Right hindlimb (tissue), 1 donor: ENCODE measurements around the gene PTPRT.

Experiments
- DNase-seq: peaks from one replicate; pipeline ENCODE4 v3.0.0-alpha.2; 2018

The PTPRT gene

DNA sequence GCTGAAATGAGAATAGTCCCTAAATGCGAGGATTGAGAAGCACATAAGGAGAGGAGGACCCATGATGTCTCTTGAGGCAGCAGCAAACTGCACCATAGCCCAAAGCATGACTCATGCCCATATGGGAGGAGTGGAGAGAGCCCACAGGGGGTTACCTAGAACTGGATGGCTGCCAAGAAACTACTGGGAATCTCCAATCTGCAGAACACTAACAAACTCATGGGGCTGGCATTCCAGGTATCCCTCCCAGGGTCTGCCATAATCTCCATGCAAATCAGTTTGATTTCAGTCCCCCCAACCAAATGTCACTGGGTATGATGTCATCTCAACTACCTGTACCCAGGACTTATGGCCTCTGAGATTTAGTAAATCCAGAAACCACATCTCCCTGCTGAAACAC, 410.5 kb downstream of the PTPRT start:
- no peak for DNase-seq

DNA sequence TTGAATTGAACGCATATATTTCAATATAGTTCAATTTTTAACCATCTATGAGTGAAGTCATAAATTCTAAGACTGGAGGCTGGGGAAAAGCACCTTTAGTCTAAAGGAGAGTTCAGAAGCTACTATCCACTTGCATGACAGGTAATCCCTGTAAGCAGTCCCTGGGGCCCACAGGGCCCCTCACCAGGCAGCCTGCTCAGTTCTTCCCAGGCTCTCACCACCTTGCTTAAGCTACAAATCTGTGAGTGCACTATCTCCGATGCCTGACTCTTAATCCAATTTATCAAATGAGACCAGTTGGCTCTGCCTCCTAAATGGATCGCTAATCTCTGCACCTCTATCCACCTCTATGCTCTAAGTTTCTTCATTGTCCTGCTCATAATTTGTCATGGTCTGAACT, 413.8 kb downstream of the PTPRT start:
- no peak for DNase-seq

DNA sequence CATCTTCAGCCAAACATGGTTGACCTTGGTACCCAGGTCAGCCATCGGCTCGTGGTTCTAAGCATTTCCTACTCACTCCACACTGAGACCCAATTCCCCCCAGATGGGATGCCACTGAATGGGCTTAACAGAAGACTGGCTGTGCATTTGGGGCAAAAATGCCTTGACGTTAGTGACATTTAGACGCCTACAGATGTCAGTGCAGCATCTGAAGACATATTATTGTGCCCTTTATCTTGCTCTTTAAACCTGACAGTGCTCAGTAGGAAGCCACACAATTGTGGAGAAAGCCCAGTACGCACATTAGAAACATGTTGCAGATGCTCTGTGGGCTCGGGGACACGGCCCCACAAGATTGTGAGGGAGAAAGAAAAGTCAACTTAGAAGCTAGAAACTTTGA, 414.7 kb downstream of the PTPRT start:
- no peak for DNase-seq

DNA sequence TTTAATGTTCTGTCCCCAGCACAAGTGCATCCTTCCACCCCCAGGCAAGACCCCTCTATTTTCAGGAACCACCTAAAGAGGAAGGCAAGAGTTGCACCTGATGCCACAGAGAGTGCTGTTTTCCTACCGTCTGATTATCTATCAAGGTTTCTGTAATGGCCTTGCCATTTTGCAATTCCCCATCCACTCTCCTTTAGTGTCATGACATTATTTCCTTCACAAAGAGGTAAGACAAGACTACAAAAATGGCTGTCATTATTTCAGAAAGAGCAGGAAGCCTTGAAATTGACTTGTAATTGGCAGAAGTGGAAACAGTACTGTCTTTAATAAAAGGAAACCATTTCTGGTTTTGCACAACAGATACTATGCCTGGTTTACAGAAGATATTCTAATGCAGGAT, 426.7 kb downstream of the PTPRT start:
- DNase-seq, result no peak

DNA sequence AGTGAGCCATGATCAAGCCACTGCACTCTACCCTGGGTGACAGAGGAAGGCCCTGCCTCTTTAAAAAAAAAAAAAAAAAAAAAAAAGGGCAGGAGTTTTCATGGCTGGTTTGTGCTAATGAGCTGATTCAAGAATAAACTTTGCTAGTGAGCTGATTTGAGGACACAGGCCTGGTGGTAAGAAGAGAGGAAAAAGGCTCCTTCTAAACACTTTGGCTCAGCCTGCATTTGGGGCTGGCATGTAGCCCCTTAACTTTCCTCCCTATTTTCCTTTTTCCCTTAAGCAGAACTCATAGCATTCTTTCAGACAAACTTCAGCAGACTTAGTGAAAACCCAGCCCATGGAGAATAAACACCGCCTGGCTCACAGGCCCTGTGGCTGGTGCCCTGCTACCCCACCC, 432.7 kb downstream of the PTPRT start:
- no peak for DNase-seq

DNA sequence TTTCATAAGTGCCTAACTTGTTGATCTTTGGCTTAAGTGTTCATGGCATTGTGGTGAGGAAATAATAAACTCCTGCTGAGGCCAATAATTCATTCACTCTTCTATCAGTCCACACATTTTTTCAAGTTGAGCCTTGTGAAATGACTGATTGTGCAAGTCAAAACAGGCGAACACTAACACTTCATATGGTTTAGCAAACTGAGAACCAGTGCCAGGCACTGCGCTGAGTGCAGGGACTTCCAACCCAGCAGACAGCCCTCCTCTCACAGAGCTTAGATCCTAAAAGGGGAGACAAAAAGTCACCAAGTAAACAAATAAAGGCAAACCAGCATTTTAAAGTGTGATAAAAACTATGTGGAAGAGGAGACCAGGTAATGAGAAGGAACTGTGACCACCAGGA, 435.0 kb downstream of the PTPRT start:
- DNase-seq, result no peak

DNA sequence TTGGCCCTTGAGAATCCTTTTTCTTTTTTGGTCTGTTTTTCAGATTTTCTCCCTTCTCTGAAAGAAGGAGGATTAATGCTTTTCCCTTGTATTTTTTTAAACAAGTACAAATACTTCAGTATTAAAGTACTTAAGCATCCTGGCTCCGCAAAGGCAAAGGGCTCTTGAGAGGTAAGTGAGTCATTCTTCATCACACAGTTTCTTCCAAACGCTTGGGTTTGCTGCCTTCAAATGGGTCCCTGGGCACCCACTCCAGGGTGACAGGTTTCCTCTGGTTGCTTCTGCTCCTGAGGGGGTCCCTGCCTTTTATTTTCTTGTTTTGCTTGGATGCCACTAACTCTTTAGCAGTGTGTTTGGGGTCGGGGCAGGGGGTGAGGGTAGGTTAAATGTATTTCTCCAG, 437.1 kb downstream of the PTPRT start:
- DNase-seq, result no peak

DNA sequence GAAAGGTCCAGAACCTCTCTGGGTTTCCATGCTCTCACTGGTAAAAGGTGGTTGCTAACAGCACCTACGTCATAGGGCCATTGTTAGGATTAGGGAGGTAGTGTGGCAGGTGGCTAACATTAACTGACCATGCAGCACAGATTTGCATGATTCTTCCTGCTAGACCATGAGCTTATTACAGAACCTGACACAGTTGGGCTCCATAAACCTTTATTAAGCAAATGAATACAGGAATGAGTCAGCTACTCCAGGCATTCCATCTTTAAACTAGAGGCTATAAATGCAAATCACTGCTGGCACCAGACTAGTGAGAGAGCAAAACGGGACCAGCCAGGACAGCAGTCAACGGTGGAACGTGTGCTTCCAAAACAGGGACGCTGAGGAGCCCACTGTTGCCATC, 440.1 kb downstream of the PTPRT start:
- no peak for DNase-seq

DNA sequence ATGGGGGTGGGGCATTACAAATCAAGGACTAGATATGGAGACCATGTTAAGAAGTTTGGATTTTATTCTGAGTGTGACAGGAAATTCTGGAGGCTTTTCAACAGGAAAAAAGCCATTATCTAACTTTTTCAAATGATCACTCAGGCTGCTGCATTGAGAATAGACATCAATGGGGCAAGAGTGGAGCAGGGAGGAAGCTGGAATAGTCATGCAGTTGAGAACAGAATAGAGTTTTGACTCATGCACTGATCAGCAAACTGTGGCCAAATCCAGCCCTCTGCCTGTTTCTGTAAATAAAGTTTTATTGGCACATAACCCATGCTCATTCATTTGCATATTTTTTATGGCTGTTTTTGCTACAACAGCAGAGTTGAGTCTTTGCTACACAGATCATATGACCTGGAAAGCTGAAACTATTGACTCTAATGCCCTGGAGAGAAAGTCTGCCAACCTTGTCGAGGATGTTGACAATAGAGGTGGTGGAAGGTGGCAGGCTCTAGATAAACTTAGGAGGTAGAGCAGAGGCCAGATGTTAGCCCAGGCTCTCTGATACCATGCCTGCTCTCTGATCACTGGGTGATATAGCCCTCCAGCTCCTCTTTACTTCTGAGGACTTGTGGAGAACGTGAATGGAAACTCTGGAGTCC, 441.8 kb downstream of the PTPRT start:
- DNase-seq, result no peak

DNA sequence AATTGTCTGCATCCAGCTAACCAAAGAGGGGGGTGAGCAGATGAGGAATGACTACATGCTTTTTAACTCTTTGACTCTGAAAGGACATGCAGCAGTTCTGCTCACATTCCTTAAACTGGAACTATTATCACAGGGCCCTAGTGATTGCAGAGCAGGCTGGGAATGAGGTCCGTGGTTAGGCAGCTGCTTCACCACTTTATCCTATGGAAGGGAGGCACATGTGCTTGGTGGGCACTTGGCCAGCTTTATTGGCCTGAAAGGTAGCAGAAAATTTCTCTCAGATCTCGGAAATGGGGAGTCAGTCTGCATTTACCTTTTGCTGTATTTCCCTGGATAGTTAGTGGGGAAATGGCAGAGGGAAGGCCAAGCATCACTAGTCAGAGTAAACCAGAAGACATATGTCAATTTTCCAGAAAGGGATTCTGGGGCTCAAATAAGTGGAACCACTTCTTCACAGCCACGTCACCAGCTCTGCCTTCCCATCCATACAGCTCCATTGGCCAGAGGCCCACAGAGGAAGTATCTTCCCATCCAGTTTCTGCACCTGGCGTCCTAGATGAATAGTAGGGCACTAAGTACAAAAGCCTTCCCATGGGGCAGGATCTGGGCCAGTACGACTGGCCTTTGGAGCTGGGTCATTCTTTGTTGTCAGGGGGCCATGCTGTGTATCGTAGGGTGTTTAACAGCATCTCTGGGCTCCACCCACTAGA, 444.8 kb downstream of the PTPRT start:
- no peak for DNase-seq

DNA sequence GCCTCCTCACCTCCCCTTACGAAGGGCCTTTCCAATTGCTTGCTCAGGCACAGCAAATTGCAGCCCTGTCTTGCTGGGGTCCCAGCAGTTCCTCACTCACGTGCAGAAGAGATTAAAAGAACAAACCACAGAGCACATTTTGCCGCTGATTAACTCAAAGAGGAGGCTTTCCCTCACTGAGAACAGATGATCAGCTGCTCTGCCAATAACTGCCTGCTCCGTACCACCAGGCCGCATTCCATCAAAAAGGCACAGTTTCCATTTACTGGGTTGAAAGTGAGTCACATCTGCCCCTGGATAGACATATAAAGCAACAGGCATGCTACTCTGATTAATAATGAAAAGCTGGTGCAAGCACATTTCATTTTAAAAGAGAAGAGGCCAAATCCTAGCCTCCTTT, 446.8 kb downstream of the PTPRT start:
- DNase-seq, result no peak

DNA sequence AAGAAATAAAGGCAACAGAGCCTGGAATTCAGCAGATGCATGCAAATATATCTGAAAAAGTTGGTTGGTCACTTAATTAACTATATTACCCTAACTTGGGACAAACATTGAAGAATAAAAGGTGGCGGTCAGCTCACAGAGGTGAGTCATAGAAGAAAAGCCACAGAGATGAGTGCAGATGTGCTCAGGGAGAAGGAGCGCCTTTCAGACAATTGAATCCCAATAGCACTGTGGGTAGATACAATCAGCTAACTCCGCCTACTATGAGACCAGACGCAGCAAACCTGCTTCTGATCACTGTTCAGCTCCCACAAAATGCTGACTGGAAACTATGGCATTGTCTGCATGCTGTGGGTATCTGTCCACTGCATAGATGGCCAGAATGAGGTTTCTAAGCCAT, 447.8 kb downstream of the PTPRT start:
- DNase-seq, result no peak

DNA sequence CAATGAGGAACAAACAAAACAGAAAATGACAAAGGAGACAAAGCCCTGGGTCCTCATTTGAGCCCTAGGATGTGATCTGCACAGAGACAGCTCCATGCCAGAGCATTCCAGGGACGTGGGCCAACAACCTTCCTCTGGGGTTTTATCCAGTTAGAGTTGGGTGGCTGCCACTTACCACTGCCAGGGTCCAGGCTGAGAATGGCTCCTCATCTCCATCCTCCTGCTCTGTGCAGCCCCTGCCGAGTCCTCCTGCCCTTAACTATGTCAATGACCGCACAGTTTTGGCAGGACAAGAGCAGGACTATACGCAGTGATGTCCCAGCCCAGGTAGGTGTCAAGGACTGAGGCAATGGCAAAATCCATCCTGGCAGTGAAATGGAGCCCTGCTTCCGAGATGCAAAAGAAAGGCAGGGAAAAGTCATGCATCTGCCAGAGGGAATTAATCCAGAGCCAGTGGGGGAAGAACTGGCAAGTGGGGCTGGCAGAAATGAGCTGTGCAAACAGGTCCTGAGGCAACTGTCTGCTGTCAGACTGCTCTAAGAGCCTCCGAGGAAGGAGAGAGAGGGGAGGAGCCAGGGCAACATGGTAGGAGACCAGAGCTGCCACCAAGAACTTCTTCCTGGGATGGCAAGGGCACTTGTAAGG, 449.4 kb downstream of the PTPRT start:
- peak; percentile 35 for DNase-seq

DNA sequence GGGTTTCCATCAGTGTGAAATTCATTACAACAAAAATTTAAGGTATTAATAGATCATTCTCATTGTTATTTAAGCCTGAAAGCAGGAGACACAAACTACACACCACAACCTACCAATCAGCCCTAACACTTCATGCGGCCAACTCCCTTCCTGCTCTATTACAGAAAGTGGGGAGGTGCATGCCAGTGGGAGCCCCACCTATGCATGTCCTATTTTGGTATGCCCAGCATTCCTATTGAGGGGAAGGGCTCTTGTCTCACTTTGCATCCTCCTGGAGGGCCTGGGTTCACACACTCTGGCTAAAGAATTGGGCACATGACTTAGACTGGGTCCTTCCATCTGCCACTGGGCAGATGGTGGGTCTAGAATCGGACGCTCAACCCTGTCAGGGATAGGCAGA, 450.0 kb downstream of the PTPRT start:
- DNase-seq, result no peak

DNA sequence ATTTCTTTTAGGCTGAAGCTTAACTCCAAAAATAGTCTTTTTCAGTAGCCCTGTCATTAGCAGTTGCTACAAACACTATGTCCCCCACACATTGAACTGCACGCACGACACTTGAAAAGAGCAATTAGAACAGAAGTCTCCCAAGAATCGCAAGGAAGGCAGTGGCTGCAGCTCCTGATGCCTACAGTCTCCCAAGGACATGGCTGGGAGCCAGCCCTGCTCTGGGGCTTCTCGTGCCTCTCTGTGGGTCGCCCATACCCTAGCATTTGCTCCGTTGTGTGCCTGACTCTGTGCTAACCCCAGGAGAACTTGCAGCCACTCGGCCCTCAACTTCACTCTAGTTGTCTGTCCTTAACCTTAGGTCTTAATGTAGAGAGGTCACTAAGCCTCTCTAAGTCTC, 454.2 kb downstream of the PTPRT start:
- DNase-seq, result no peak

DNA sequence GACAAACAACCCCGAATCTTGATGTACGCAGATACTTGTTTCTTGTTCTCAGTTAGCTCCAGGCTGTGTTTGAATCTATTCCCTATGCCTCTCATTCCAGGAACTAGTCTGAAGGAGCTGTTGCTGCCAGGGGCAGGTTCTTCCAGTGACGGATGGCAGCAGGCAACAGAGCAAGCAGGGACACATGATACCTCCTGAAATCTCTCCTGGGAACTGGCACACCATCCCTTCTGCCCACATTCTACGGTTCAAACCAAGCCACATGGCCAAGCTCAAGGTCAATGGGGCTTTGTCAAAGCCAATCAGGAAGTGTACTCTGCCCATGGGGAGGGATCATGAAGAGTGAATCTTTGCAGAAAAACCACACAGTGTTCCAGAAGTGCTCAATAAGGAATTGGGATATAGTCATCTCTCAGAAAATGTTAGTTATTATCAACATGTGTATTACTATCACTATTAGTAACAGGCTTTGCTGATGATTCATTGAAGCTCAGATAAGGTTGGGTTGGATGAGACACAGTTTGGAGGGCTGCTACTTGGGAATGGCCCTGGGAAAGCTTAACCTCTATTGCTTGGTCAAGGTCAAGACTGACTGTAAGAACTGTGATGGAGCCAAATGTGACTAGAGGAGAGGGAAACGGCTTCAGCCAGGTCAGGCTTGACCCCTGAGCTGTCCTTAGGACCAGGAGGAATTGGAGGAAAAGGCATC, 454.9 kb downstream of the PTPRT start:
- DNase-seq, result no peak

DNA sequence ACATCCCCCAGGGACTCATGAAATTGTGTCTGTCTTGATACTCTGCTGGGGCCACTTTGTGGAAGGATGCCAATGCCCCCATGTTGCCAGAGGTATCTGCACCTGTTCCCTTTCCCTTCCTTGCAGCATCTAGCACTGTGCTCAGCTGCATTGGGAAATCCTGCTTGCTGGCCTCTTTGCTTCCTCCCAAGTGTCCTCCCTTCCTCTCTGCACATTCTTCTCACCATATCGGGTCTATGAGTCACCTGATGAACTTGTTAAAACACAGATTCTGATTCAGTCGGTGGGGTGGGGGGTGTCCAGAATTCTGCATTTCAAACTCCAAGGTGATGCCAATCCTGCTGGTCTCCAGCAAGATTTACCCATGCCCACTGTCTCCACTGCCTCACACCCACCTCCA, 467.8 kb downstream of the PTPRT start:
- no peak for DNase-seq

DNA sequence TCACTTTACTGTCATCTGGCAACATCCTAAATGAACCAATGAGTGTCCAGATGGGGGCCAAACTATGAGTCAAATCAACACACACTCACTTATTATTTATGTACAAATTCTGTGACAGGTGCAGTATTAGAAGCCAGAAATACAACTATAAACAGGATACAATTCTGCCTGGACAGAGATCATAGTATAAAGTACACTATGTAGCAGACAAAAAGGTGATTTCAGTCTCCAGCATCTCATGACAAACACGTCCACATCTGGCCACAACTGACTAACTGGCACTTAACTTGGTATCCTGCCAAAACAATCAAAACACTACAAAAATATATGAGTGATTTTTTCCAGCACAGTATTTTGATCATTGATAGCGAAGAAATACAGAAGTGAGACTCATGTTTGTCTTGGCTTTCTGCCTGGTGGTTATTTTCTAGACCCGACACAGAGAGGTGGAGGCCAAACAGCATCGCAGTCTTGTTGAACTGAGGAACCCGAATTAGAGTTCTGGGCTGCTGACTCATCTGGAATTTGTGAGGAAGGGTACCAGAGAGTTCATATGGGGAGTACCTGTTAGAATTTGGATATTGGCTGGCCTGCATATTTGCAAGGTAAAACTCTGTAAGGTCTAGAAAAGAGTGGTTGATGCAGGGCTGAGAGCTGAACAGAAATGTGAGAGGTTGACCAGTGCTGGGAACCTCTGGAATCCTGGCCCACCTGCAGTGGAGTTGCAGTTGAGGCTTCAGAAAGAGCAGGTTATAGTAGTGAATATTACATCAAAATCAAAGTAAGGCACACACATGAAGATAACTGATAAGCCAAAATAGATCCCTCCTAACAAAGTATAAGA, 475.2 kb downstream of the PTPRT start:
- DNase-seq, result no peak

DNA sequence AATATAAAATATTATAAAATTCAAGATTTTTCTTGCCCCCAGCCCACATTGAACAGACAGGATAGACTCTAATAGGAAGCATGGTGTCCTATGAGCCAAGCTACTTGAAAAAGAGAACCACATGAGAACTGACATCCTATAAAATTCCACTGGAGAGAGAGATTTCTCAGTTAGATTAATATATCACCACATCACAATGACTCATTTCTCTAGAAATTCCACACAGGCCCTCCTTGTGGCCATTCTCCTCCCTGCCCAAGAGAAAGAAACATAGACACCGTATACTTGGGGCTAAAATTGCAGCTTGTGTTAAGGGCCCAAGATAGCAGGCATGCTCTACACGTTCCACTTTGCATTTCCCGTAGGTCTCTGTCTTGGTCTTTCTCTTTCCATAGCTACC, 481.4 kb downstream of the PTPRT start:
- DNase-seq, result no peak

DNA sequence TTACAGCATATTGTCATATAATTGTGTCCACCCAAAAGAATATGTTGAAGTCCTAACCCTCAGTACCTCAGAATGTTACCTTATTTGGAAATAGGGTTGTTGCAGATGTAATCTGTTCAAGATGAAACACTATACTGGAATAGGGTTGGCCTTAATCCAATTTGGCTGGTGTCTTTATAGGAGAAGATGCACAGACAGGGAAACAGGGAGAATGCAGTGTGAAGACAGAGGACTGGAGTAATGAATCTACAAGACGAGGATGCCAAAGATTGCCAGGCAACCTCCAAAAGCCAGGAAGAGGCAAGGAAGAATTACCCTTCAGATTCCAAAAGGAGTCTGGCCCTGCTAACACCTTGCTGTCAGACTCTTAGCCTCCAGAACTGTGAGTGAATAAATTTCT, 482.9 kb downstream of the PTPRT start:
- DNase-seq, result no peak

DNA sequence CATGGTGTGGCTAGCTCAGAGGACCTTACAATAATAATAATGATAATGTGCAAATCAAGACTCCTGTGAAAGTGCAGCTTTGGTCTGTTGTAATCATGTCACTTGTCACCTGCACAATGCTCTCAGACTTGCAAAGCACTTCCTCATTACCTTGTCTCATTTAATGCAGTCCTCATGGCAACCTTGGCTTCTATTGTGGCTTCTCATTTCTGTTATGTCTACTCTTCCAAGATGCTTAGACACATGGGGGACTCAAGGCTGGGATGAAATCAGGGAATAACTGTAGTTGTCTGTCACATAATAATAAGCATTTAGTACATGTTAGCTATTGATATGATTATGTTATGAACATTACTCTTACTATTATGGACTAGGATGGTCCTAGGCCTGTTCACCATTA, 484.2 kb downstream of the PTPRT start:
- DNase-seq, result no peak

DNA sequence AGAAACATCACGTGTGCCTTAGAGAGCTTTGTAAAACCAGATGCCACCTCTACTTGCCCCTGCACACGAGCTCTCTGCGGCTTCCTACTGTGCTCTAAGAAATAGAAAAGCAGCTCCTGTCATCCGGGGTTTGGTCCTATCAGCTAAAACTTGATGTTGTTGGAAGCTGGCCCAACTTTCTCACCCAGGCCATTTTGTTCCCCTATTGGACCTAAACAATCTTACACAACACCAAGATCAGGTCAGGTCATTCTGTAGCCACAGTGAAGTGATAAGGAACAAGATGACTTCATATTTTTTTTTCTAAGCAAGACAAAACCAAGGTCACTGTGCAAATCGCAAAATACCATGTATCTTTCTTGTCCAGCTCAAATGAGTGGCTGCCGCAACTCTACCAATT, 486.0 kb downstream of the PTPRT start:
- DNase-seq, result no peak

DNA sequence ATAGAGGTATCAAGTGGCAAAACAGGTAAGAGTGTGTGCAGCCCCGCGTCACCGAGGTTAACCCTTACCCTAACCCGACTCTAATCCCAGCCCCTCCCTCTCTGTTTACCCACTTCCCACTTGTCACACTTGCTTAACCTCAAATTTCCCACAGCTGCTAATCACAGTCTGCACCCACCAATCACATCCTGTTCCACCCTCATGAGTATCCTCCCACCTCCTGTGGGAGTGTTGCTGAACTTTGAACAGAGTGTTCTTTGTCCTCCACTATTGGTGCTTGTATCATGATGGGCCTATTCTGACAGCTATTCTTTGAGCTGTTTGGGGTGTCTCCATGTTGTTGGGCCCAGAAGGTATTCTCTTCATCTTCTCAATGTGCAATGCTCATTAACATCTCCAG, 487.8 kb downstream of the PTPRT start:
- DNase-seq, result no peak
